IPS-NIHi7 (cell line): ENCODE results near the gene POLR2M.

ENCODE experiments used
- DNase-seq: peaks from one replicate; pipeline ENCODE4 v3.0.0; 2012; ENCODE audit warnings: mixed read lengths; ENCODE audit errors: extremely low spot score

The POLR2M gene

GRCh38 chr15:57706405-57707209 is at the start of gene POLR2M:
Gene POLR2M, plus strand, starts transcription at chr15:57706714. Its CDS starts 129 bp downstream, at chr15:57706843.
- peak; percentile 89 for DNase-seq

GRCh38 chr15:57657619-57658018 is 48.9 kb upstream of the POLR2M start:
- no peak for DNase-seq

GRCh38 chr15:57662091-57662744 is 44.3 kb upstream of the POLR2M start:
- DNase-seq = no peak

DNA sequence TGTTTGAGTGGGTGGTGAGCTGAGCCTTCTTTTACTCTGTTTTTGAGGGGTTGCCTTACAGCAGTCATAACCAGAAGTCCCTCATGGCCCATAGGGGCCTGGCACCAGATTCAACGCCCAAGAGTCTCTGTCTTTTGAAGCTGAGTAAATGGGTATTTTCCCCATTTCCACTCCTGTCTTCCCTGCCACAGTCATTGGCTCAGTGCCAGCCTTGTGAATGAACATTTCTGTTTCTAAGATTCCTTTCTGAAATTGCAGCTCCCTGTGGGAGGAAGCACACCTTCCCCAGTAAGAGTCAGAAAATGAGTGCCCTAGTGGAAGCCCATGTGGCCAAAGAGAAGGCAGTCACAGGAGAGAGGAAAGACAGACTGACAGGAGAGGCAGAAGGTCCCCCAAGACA is 43.7 kb upstream of the POLR2M start:
- DNase-seq = no peak

GRCh38 chr15:57663262-57663661 is 43.3 kb upstream of the POLR2M start:
- no peak for DNase-seq

DNA sequence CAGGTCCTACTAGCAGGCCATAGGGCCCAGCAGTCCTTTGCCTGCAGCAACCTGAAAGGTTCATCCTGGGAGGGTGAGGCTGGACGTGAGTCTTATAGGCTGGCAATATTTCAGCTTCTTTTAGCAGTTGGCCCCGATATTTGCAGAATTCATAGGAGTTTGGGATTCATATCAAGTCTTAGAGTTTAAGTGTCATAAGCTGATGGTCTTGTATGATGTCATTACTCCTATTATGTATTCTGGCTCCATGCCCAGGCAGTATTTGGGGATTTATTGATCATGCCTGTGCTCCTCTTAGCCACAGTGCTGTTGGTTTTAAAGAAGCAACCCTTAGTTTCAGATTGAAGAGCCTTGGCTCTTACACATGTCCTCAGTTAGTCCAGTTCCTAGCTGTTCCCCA is 41.3 kb upstream of the POLR2M start:
- no peak for DNase-seq

- no peak for DNase-seq
Observed at GRCh38 chr15:57665939-57666338, 40.6 kb upstream of the POLR2M start.

GRCh38 chr15:57667171-57667849 is 39.2 kb upstream of the POLR2M start:
- peak; percentile 41 for DNase-seq

DNA sequence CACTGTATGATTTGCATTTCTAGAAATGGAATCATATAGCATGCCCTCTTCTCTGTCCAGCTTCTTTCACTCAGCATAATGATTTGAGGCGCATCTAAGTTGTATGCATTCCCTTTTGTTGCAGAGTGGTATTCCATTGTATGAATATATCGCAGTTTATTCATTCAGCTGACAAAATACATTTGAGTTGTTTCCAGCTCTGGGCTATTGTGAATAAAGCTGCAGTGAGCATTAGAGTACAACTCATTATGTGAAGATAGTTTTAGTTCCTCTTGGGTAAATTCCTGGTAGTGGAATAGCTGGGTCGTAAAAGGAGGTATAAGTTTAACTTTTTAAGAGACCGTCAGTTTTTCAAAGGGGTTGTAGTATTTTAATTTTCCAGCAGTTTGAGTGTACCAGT is 38.5 kb upstream of the POLR2M start:
- no peak for DNase-seq

DNA sequence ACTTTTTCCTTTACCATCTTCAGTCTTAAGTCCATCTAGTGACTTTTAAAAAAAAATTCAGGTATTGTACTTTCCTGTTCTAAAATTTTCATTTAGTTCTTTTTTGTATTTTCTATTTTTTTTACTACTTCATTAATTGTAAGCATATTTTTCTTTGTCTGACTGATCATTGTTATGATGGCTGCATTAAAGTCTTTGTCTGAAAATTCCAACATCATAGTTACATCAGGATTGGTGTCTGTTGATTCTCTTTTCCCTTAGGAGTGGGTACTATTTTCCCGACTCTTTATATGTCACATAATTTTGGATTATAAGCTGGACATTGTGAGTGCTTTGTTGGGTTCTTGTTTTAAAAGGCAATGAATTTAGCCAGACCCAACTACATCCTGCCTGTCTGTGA is 34.9 kb upstream of the POLR2M start:
- DNase-seq = no peak

GRCh38 chr15:57675481-57676181 is 30.9 kb upstream of the POLR2M start:
- DNase-seq = no peak

- no peak for DNase-seq
Observed at GRCh38 chr15:57676585-57676984, 29.9 kb upstream of the POLR2M start.

GRCh38 chr15:57677204-57677603 is 29.3 kb upstream of the POLR2M start:
- DNase-seq = no peak

- DNase-seq = no peak
Observed at GRCh38 chr15:57680021-57680420, 26.5 kb upstream of the POLR2M start.

DNA sequence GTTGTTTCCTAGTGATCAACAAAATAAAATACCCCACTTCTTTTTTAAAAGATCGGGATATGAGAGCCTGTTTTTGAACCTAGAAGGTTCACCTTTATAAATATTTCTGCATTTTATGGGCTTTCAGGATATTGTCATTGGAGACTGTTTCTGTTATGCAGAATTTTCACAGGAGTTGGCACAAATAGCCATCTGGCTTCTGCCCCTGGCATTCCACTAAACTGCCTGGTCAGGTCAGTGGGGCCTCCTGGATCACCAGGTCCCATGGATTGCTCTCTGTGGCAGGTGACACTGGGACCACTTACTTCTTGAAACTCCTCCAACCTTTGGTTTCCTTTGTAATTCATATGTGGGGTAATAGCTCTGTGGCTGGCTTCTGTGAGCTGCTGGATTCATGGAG is 25.5 kb upstream of the POLR2M start:
- no peak for DNase-seq

GRCh38 chr15:57683481-57683880 is 23.0 kb upstream of the POLR2M start:
- DNase-seq = no peak

GRCh38 chr15:57684491-57685151 is 21.9 kb upstream of the POLR2M start:
- no peak for DNase-seq

GRCh38 chr15:57685306-57686095 is 21.0 kb upstream of the POLR2M start:
- DNase-seq = no peak

- DNase-seq = no peak
Observed at GRCh38 chr15:57686657-57687056, 19.9 kb upstream of the POLR2M start.

DNA sequence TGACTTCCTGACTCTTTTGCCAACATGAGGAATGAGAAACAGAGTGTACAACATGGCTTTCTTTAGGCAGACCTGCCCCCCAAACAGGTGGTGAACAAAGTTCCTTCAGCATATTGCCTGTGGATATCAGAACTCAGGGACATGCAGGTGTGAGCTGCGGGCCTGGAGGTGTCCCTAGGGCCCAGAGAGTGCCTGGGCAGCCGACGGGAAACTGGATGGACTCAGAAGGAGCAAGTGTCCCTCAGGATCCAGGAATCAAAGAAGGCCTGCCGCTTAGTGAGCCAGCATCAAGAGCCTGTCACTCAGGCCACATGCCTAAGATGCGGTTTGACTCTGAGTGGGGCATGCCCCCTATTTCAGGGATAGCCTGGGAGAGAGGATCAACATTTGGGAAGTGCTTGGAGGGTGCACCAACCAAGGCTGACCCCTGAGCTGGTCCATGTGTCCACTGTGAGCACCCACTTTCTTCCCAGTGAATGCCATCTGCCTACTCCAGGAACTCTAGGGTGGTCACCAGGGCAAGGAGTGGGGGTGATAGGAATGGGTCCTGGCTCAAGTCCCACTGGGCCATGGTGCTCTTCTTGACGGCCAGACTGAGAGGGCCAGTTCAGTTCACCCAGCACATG is 16.1 kb upstream of the POLR2M start:
- no peak for DNase-seq
